Measurements from ENCODE around the gene IGHMBP2.

IGHMBP2 gene

DNA sequence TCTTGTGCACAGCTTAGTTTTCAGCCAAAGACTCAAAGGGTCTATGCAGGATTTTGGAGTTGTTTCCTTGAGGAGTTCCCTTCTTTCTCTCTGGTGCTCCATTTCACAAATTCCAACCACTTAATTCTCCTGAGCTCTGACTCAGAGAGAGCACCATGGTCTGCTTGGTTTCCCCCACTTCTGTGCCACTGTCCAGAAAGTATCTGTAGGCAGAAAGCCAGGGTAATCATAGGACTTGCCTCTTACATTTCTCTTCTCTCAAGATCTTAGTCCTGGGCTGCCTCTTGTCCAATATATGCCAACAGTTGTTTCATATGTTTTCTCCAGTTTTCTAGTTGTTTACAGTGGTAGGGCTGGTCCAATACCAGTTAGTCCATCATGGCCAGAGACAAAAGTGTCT lies 83.5 kb downstream of the IGHMBP2 start:
- H3K27ac Mint-ChIP-seq, result no peak overlapping the region
- H3K27me3 Mint-ChIP-seq, result peaks cover 6% of the 10 kb centered on the region

DNA sequence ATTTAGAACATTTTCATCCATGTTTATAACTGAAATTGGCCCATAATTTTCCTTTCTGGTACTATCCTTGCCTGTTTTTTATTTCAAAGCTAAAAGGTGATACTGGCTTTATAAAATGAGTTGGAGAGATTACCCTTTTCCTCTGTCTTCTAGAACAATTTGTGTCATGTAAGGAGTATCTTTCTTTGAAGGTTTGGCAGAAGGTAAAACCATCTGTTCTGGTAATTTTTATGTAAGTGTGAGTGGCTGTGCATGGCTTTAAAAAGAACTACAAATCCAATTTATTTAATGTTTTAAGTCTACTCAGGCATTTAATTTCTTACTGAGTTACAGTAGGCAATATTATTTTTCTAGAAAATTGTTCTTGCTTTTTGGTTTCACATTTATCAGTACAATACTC lies 84.8 kb downstream of the IGHMBP2 start:
- Mint-ChIP-seq H3K9me3 (ENCODE audit: low read depth) (peaks cover 12% of the 10 kb centered on the region), H3K4me3 (no peak overlapping the region)

More for the DNA sequence above, 83.5 kb downstream of the IGHMBP2 start:
- no peak overlapping the region for H3K4me3 Mint-ChIP-seq
- peaks cover 10% of the 10 kb centered on the region for H3K36me3 Mint-ChIP-seq
- peaks cover 12% of the 10 kb centered on the region for H3K9me3 Mint-ChIP-seq (ENCODE audit: low read depth)
- H3K4me1 Mint-ChIP-seq (ENCODE audit: low read depth), result no peaks in the 10 kb centered on the region

More for the DNA sequence above, 84.8 kb downstream of the IGHMBP2 start:
- Mint-ChIP-seq H3K4me1 (ENCODE audit: low read depth) (no peaks in the 10 kb centered on the region), H3K36me3 (peaks cover 10% of the 10 kb centered on the region), H3K27me3 (peaks cover 11% of the 10 kb centered on the region), H3K27ac (no peak overlapping the region)
